ENCODE data around the gene ABCA3.

DNA sequence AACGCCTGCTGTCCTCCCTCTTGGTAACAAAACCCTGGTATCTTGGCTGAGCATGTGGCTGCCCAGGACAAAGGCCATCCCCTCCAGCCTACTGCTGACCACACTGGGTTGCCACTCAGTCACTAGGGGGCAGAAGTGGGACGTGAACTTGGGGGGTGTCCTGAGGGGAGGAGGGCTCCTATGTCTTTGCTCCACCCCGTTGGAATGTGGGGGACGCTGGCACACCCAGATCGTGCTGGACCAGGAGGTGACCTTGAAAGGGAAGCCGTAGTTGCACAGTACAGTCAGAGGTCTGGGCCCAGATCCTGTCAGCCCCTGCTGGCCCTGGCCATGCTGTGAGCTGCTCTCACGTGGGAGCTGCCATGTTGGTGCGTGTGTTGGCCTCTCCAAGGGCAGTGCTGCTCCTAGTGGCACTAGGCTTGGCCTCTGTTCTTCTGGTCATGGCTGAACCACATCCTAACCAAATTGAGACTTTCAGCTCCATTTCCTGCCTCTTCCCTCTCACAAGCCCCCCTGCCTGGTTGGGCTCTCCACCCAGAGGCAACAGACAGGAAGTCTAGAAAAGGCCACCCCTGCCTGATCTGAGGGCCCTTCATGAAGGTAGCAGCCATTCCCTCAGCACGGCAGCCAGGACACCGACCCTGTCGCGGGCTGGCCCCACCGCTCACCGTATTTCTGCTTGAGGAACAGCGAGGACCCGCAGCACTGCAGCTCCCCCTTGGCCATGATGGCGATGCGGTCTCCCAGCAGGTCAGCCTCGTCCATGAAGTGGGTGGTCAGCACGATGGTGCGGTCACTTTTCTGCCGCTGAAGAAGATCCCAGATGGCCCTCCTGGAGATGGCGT, 43.6 kb downstream of the ABCA3 start:
- TF ChIP-seq, protein P1, sequence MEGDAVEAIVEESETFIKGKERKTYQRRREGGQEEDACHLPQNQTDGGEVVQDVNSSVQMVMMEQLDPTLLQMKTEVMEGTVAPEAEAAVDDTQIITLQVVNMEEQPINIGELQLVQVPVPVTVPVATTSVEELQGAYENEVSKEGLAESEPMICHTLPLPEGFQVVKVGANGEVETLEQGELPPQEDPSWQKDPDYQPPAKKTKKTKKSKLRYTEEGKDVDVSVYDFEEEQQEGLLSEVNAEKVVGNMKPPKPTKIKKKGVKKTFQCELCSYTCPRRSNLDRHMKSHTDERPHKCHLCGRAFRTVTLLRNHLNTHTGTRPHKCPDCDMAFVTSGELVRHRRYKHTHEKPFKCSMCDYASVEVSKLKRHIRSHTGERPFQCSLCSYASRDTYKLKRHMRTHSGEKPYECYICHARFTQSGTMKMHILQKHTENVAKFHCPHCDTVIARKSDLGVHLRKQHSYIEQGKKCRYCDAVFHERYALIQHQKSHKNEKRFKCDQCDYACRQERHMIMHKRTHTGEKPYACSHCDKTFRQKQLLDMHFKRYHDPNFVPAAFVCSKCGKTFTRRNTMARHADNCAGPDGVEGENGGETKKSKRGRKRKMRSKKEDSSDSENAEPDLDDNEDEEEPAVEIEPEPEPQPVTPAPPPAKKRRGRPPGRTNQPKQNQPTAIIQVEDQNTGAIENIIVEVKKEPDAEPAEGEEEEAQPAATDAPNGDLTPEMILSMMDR (IDR thresholded peaks at IDR 0.05) = peak in 1 of 4 experiments; percentile 32
- no peak for TF ChIP-seq POLR2AphosphoS5 (IDR thresholded peaks at IDR 0.05)

All from sigmoid colon (tissue), 4 donors.